HG02885 (cell line): ENCODE measurements around the gene TPSB2.
"Not testable (repeated sequence)": the region's sequence is repeated elsewhere in the genome, so short reads cannot be mapped to it uniquely, and the experiment has no call there.

Experiments
- ATAC-seq: cut with Tn5 transposase; IDR thresholded peaks from one replicate; pipeline ENCODE4 v1.9.1; 2021; ENCODE audit warnings: mild to moderate bottlenecking; ENCODE audit not compliant: unreplicated experiment, poor library complexity

TPSB2 gene

DNA sequence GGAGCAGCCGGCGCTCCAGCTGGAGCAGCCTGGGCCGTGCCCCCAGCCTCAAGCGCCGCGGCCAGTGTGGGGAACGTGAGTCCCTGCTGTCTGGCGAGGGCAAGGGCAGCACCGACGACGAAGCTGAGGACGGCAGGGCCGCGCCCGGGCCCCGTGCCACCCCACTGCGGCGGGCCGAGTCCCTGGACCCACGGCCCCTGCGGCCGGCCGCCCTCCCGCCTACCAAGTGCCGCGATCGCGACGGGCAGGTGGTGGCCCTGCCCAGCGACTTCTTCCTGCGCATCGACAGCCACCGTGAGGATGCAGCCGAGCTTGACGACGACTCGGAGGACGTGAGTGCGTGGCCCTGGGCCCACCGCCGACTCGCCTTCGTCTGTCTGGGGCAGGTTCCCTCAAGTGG lies 20.9 kb downstream of the TPSB2 start:
- ATAC-seq, result no peak

DNA sequence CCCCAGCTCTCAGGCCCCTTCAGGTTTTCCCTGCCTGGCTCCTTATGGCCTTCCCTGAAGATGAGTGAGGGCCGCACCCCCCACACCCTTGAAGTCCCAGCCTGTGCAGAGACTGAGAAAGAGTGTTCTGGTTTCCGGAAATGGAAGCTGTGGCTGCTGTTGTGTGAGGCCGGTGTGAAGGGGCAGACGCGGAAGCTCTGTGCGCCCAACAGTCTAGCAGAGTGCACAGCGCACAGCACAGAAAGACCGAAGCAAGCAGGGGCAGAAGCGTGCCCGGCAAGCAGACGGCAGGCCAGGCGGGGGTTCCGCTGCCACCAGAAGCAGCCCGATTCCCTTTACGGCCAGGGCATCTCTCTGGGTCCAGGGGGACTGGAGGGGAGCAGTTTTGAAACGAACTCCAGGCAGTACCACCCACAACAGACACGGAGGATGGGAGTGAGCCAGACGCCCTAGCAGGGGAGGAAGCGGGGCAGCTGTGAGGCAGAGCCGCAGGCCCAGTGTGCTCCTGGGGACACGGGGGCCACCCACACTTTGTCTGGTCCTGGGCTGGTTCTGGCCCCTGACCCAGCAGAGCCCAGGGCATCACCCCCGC lies 21.6 kb downstream of the TPSB2 start:
- ATAC-seq, result no peak

DNA sequence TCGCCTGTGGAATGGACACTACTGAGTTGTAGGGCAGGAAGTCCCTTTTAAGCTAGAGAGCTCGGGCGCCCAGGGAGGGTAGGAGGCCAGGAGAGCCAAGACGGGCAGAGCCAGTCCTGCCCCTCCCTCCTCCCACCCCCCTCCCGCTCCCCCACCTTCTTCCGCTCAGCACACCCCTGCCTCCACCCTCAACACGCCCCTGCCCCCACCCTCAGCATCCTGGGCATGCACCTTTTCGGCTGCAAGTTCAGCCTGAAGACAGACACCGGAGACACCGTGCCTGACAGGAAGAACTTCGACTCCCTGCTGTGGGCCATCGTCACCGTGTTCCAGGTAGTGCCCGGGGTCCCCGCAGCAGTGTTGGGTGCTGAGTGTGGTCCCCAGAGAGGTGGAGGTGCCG lies 23.2 kb downstream of the TPSB2 start:
- ATAC-seq, result no peak

DNA sequence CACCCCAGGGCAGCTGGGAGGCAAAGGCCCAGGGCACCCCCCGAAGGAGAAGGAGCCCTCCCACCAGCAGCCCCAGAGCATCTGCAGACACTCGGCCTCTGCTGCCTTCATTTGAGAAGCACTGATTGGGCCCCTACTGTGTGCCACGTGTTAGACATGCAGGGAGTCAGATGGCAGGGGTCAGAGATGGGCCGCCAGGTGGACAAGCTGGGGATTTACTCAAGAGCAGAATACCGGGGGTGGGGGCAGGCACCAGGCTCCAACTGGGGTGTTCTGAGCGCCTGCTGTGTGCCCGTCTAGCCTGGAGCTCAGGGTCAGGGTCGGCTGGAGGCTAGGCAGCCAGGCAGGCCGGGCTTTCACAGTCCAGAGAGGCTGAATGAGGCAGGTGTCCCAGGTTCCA lies 23.7 kb downstream of the TPSB2 start:
- ATAC-seq, result no peak

DNA sequence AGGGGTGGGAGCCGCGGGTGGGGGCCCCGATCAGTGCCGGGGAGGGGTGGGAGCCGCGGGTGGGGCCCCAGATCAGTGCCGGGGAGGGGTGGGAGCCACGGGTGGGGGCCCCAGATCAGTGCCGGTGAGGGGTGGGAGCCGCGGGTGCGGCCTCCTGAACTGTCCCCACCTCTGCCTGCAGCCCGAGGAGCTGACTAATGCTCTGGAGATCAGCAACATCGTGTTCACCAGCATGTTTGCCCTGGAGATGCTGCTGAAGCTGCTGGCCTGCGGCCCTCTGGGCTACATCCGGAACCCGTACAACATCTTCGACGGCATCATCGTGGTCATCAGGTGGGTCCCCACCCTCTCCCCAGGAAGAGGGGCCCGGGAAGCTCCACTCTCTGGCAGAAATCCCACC lies 25.1 kb downstream of the TPSB2 start:
- no peak for ATAC-seq

DNA sequence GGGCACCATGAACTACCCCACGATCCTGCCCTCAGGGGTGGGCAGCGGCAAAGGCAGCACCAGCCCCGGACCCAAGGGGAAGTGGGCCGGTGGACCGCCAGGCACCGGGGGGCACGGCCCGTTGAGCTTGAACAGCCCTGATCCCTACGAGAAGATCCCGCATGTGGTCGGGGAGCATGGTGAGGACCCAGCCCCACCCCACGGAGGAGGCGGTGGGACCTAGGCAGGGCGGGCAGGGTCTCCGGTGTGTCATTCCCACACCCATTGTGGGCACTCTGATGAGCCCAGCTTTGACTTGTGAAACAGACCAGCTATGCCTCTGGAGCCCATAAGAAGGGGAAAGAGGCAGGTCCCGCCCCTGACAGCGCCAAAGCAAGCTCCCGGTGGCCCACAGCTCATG lies 27.7 kb downstream of the TPSB2 start:
- ATAC-seq, result no peak

DNA sequence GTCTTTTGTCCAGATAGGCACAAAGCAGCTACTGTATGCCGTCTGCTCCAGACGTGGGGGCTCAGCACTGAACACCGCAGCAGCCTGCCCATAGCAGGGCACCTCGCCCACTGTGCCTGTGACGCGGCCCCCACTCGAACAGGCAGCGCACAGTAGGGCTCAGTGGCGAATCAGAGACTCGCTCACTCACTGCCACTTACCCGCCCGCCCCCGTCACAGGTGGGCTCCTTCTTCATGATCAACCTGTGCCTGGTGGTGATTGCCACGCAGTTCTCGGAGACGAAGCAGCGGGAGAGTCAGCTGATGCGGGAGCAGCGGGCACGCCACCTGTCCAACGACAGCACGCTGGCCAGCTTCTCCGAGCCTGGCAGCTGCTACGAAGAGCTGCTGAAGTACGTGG lies 28.5 kb downstream of the TPSB2 start:
- no peak for ATAC-seq

DNA sequence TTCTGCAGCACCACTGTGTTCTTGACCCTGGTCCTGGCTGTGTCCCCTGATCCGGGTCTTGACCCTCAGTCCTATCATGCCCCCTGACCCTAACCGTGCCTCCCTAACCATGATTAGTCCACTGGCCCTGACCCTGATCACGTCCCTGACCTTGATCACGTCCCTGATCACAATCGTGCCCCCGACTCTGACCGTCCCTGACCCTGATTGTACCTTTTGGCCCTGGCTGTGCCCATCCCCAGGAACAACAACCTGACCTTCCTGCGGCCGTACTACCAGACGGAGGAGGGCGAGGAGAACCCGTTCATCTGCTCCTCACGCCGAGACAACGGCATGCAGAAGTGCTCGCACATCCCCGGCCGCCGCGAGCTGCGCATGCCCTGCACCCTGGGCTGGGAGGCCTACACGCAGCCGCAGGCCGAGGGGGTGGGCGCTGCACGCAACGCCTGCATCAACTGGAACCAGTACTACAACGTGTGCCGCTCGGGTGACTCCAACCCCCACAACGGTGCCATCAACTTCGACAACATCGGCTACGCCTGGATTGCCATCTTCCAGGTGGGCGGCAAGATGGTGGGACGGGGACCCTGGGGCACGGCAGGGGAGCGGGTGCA lies 29.9 kb downstream of the TPSB2 start:
- ATAC-seq, result no peak

DNA sequence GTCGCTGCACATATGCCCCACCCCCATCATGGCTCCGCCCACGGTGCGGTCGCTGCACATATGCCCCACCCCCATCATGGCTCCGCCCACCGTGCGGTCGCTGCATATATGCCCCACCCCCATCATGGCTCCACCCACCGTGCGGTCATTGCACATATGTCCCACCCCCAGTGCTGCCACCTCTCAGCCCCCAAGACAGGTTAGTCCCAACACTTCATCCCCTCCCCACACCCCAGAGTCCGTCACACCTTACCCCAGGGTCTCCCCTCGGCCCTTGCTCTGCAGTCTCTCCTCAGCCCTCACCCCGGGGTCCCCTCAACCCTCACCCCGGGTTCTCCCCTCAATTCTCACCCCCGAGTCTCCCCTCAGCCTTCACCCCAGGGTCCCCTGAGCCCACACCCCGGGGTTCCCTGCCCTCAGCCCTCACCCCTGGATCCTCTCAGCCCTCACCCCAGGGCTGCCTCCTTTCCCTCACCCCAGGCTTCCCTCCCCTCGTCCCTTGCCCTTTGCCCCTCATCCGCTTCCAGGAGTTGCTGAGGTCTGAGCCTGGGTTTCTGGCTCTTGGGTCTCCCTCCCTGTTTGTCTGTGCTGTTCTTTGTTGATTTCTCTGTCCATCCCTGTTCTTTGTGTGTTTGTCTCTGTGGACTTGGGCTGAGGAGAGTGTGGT lies 30.5 kb downstream of the TPSB2 start:
- no peak for ATAC-seq

DNA sequence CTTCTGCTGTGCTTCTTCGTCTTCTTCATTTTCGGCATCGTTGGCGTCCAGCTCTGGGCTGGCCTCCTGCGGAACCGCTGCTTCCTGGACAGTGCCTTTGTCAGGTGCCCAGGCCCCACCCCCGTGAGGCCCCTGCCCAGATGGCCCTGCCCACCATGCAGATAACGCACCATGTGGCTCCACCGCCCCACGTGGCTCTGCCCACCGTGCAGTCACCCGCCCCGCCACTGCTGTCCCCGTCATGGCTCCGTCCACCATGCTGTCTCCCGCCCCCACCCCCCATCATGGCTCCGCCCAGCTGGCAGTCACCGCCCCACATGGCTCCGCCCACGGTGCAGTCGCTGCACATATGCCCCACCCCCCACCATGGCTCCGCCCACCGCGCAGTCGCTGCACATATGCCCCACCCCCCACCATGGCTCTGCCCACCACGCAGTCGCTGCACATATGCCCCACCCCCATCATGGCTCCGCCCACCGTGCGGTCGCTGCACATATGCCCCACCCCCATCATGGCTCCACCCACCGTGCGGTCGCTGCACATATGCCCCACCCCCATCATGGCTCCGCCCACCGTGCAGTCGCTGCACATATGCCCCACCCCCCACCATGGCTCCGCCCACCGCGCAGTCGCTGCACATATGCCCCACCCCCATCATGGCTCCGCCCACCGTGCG lies 31.2 kb downstream of the TPSB2 start:
- not testable (repeated sequence) for ATAC-seq

DNA sequence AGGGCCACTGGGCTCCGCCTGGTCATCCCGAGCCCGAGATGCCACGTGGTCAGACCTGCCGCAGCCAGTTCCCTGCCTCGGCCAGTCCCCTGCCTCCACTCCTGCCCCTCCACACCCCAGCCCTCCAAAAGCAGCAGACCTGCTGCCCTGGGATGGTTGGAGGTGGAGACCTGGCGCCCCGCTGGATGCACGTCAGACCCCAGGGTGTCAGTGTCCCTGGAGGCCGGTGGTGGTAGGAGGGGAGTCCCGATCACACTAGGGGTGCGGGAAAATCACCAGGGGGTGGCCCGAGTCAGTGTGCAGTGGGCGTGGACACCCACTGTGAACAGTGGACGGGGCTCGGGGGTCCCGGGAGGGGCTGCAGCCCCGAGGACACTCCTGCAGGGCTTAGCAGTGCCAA lies 31.8 kb downstream of the TPSB2 start:
- no peak for ATAC-seq

DNA sequence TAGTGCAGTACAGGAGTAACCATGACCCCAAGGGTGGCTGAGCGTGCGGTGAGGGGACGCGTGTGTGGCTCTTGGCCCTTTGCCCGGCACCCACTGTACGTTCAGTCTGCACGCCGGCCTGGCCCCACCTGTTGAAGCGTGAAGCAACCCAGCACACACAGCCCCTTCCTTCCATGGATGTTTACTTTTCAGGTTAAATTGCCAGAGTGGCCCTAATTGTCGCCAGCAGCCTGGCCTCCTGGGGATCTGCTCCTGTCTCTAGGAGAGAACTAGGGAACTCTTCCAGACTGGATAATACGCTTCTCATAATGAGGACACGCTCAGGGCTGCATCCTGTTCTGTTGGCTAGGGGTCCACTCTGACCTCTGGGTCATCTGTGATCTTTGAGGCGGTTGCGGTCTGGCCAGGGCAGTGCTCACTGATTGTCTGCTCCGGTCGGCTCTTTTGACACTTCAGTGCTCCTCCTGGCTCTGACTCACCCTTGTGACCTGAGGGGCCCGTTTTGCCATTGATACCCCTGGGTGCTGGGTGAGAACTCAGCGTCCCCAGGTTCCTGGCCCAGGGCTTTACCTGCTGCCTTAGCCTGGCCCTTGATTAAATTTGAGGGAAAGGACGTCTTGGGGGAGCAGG lies 32.6 kb downstream of the TPSB2 start:
- no peak for ATAC-seq

DNA sequence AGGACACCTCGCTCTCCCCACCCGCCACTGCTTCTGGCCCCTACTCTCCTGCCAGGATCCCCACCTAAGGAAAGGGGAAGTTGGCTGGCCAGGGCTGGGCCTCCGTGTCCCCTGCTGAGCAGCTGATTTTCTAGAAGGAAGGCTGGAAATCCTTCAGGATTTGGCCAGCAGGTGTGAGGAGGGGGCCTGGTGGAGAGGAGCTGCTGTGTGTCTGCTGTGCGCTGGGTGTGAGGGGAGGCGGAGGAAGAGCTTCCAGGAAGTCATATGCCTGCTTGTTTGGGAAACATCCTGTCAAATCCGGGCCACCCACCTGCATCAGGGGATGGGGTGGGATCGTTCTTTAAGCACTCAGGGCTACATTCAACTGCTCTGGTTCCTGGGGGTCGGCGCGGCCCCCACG lies 33.5 kb downstream of the TPSB2 start:
- no peak for ATAC-seq

DNA sequence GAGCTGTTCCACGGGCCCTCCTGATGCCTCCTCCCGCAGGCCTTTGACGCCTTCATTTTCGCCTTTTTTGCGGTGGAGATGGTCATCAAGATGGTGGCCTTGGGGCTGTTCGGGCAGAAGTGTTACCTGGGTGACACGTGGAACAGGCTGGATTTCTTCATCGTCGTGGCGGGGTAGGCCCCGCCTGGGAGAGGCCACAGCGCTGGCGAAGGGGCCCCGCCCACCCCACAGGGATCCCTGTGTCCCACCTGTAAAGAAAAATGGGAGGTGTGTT lies 34.7 kb downstream of the TPSB2 start:
- no peak for ATAC-seq

DNA sequence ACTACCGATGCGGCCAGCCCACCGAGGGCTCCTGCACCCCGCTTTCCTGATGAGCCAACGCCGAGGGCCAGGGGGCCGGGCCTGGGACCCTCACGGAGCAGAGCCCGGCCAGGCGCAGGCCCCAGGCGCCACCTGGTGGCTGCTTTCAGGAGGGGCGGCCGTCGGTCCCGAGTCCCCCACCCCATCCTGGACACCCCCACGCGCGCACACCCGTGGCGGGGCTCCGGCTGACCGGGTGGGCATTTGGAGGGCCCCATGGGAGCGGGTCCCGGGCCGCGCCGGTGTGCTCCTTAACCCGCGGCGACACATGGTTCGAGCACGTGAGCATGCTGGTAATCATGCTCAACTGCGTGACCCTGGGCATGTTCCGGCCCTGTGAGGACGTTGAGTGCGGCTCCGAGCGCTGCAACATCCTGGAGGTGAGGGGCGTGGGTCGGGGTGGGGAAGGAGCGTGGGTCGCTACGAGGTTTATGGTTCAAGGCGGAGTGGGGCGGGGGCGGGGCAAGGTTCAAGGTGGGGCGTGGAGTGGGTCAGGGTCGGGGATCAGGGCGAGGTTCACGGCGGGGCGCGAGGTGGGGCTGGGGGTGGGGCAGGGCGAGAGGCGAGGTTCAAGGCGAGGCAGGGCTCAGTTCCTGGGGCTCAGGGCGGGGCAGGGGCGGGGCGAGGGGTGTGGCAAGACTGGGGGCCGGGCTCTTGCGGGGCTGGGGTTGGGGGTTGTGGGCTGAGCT lies 35.2 kb downstream of the TPSB2 start:
- ATAC-seq, result no peak

DNA sequence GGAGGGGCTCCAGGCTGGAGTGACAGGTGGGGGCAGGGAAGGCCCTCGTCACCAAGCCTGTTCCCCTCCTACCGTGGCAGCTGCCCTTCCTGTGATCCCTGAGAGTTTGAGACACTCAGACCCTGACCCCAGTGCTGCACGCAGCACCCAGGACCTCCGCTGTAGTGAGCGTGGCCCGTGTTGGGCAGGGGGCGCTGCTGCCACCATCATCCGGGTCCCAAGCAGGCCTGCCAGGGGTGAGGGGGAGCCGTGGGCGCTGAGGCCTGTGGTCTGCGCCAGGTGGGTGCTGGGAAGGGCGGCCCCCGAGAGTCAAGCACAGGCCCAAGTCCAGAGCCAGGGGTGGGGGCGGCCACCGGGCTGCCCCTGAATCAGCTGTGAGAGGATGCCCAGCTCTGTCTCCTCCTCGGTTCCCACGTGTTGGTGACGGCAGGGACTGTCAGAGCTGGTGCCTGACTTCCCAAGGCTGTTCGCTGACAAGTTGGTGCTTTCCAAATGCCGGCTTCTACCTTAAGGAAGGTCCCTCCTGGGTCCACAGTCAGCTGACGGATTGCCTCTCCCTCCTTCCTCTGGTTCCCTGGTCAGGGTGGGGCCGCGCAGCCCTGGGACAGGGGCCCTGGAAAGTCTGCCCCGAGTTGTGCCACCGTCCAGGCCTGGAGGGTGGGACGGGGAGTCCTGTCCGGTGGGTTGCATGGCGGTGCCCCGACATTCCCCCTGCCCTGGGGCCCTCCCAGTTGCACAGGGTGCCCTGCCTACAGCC lies 36.0 kb downstream of the TPSB2 start:
- no peak for ATAC-seq

DNA sequence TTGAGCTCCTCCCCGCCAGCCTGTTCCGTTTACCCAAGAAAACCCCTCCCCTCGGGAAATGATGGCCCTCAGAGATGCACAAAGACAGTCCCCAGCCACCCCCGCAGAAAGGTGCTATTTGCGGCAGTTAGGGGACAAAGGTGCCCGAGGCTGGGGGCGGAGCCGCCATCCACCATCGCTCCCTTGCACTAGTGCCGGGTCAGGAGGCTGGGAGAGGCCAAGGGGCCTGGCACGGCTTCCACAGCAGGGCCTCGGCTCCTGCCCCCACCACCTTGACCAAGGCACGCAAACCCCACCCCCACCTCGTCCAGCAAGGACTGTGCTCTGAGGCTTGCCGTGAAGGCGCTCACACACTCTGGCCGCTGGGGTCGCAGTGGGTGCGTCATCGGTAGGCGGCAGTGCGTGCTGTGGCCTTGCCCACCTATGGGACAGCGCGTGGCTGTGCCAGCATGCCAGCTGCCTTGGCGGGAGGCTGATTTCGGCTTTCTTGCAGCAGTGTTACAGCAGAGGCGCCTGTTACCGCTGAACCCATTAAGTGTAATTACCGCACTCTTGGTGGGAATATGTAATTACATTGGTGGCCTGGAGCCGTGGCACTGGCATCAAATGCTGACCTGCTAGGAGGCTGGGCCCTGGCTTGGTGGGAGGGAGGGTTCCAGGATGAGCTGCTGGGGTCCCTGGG lies 36.7 kb downstream of the TPSB2 start:
- no peak for ATAC-seq

DNA sequence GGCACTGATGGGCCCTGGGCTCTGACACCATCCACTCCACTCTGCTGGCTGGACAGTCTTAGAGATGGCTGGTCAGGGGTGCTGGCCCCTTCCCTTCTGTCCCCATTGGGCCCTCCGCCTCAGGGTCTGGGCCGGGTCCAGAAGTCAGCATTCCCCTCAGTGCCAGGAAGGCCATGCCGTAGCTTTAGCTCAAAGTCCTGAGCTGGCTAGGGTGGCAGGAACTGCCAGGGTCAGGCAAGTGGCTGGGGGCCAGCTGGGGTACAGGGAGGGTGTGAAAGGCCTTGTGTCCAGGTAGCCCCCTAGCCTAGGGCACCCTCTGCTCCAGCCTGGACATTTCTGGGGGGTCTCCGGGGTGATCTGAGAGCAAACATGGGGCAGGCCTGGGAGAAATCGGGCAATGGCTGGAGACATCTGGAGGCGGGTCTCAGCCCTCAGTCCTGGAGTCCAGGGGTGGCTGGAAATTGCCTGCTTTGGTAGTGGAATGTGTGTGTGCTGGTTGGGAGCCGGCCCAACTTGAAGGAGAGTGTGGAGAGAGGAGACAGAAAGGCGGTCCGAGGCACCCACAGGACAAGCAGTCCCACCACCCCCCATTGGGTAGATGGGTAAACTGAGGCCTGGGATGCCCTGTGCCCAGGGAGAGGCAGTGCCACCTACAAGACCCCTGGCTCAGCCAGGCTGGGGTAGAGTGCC lies 37.5 kb downstream of the TPSB2 start:
- no peak for ATAC-seq

DNA sequence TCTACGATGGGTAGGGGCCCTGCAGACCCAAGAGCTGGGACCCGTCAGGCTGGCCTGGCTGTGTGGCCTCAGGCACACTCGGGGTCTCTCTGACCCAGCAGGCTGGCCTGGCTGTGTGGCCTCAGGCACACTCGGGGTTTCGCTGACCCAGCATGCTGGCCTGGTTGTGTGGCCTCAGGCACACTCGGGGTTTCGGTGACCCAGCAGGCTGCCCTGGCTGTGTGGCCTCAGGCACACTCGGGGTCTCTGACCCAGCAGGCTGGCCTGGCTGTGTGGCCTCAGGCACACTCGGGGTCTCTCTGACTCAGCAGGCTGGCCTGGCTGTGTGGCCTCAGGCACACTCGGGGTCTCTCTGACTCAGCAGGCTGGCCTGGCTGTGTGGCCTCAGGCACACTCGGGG lies 39.2 kb downstream of the TPSB2 start:
- not testable (repeated sequence) for ATAC-seq
